Activated CD4-positive, CD25-positive, alpha-beta regulatory T cell treated with anti-CD3 and anti-CD28 coated beads, Interleukin-2, amount 50 U/mL, for 24 hours (primary cell): ENCODE data around the gene PCDHB9.
"Not testable (repeated sequence)": the region's sequence is repeated elsewhere in the genome, so short reads cannot be mapped to it uniquely, and the experiment has no call there.

Experiments used
- ATAC-seq, 2 donors: fragments of 150-1000 bp; cut with Tn5 transposase; one replicate each; pipeline ENCODE4 v1.10.0; 2021; ENCODE audit warnings: mild to moderate bottlenecking in 1 of 2, moderate library complexity in 1 of 2

Gene PCDHB9

GRCh38 chr5:141189131-141189530 is 2.2 kb downstream of the PCDHB9 start:
- ATAC-seq, result not testable (repeated sequence)

GRCh38 chr5:141192110-141192725 is 5.3 kb downstream of the PCDHB9 start, which contains the start of gene PCDHB10:
TSS of gene PCDHB10 (plus strand) at chr5:141192353. CDS start at chr5:141192553, 200 bp downstream.
- ATAC-seq, result no peak

DNA sequence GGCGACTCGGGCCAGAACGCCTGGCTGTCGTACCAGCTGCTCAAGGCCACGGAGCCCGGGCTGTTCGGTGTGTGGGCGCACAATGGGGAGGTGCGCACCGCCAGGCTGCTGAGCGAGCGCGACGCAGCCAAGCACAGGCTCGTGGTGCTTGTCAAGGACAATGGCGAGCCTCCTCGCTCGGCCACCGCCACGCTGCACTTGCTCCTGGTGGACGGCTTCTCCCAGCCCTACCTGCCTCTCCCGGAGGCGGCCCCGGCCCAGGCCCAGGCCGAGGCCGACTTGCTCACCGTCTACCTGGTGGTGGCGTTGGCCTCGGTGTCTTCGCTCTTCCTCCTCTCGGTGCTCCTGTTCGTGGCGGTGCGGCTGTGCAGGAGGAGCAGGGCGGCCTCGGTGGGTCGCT is 7.4 kb downstream of the PCDHB9 start:
- not testable (repeated sequence) for ATAC-seq

- ATAC-seq, result no peak
These were observed 9.4 kb downstream of the PCDHB9 start for GRCh38 chr5:141196363-141196762.

DNA sequence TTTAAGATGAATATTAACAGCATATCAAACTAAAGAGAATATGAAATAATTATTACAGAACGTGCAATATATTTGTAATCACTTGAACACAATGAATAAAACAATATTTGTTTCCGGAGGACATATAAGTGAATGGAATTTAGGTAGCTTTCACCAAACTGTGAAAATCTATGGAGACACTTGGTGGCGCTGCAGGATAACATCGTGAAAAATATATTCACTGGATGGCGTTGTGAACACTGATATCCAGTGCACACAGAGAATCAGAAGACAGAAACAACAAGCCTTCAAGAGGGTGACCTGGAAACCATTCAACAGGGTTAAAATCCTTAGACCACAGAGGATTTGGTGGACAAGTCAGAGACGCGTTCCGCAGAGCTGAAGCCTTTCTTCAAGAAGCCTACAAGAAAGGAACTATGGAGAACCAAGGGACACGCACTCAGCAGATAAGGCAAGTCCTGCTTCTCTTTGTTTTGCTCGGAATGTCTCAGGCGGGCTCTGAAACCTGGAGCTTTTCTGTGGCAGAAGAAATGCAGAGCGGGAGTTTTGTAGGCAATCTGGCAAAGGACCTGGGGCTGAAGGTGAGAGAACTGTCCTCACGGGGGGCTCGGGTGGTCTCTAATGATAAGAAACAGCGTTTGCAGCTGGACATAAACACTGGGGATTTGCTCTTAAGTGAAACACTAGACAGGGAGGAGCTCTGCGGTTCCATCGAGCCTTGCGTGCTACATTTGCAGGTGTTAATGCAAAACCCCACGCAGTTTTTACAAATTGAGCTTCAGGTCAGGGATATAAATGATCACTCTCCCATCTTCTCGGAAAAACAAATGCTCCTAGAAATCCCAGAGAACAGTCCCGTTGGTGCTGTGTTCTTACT is 12.6 kb downstream of the PCDHB9 start, which contains the start of gene PCDHB11:
Gene PCDHB11, plus strand, starts transcription at position 269 of the 877 bp plus-strand sequence. Its CDS starts 148 bp downstream, at position 417.
- ATAC-seq, result no peak

GRCh38 chr5:141201126-141201525 is 14.2 kb downstream of the PCDHB9 start:
- not testable (repeated sequence) for ATAC-seq

DNA sequence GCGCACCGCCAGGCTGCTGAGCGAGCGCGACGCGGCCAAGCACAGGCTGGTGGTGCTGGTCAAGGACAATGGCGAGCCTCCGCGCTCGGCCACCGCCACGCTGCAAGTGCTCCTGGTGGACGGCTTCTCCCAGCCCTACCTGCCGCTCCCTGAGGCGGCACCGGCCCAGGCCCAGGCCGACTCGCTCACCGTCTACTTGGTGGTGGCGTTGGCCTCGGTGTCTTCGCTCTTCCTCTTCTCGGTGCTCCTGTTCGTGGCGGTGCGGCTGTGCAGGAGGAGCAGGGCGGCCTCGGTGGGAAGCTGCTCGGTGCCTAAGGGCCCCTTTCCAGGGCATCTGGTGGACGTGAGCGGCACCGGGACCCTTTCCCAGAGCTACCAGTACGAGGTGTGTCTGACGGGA is 14.7 kb downstream of the PCDHB9 start:
- not testable (repeated sequence) for ATAC-seq

DNA sequence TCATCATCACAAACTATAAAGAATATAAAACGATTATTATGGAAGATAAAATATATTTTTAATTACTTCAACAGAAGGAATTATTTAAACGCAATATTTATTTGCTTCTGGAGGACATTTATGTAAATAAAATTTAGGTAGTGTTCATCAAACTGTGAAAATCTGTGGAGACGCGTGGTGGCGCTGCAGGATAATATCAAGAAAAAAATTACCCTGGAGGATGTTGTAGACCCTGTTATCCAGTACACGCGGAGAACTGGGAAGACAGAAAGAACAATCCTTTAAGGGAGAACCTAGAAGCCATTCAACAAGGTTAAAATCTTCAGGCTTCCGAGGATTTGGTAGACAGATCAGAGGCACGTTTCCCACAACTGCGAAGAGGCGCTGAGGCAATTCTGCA is 21.5 kb downstream of the PCDHB9 start, which contains the start of gene PCDHB12:
Gene PCDHB12, plus strand, starts transcription at position 242 of the 400 bp plus-strand sequence. CDS start 189 bp downstream, outside the sequence.
- no peak for ATAC-seq

GRCh38 chr5:141210281-141210680 is 23.3 kb downstream of the PCDHB9 start:
- not testable (repeated sequence) for ATAC-seq

- ATAC-seq, result not testable (repeated sequence)
These were observed 23.9 kb downstream of the PCDHB9 start for GRCh38 chr5:141210849-141211248.

- ATAC-seq, result not testable (repeated sequence)
These were observed 26.8 kb downstream of the PCDHB9 start, which contains the start of gene PCDHB13 for GRCh38 chr5:141213656-141214339. TSS of gene PCDHB13 (plus strand) at chr5:141213919. CDS start at chr5:141214124, 205 bp downstream.

- ATAC-seq, result not testable (repeated sequence)
These were observed 27.6 kb downstream of the PCDHB9 start for GRCh38 chr5:141214583-141214982.

- not testable (repeated sequence) for ATAC-seq
These were observed 28.5 kb downstream of the PCDHB9 start for GRCh38 chr5:141215504-141215903.

DNA sequence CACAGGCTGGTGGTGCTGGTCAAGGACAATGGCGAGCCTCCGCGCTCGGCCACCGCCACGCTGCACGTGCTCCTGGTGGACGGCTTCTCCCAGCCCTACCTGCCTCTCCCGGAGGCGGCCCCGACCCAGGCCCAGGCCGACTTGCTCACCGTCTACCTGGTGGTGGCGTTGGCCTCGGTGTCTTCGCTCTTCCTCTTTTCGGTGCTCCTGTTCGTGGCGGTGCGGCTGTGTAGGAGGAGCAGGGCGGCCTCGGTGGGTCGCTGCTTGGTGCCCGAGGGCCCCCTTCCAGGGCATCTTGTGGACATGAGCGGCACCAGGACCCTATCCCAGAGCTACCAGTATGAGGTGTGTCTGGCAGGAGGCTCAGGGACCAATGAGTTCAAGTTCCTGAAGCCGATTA is 29.1 kb downstream of the PCDHB9 start:
- ATAC-seq, result not testable (repeated sequence)

DNA sequence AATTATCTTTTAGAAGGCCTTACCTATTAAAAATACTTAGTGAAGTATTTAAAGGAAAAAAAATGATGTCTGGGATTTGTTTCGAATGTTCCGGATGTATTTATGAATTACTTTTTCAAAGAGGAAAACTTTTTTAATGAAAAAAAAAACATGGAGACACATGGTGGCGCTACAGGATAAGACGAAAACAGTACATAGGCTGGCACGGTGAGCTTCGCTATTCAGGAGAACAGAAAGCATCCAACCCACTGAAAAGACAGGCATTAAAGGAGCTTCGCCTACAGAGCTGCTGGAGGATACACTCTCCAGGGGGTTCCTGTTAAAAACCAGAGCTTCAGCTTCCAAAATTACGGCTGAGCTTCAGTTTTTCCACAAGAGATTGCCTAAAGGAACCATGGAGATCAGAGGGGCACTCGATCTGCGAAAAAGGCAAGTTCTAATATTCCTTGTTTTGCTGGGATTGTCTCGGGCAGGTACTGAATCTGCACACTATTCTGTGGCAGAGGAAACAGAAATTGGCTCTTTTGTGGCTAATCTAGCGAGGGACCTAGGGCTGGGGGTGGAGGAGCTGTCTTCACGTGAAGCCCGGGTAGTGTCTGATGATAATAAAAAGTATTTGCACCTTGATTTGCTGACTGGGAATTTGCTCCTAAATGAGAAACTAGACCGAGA is 36.3 kb downstream of the PCDHB9 start, which contains the start of gene PCDHB14:
Gene PCDHB14, plus strand, starts transcription at position 232 of the 672 bp plus-strand sequence. Its CDS starts 163 bp downstream, at position 395.
- ATAC-seq, result no peak

DNA sequence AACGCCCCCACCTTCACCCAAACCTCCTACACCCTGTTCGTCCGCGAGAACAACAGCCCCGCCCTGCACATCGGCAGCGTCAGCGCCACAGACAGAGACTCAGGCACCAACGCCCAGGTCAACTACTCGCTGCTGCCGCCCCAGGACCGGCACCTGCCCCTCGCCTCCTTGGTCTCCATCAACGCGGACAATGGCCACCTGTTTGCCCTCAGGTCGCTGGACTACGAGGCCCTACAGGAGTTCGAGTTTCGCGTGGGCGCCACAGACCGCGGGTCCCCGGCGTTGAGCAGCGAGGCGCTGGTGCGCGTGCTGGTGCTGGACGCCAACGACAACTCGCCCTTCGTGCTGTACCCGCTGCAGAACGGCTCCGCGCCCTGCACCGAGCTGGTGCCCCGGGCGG is 37.9 kb downstream of the PCDHB9 start:
- not testable (repeated sequence) for ATAC-seq

GRCh38 chr5:141225421-141225820 is 38.5 kb downstream of the PCDHB9 start:
- not testable (repeated sequence) for ATAC-seq

DNA sequence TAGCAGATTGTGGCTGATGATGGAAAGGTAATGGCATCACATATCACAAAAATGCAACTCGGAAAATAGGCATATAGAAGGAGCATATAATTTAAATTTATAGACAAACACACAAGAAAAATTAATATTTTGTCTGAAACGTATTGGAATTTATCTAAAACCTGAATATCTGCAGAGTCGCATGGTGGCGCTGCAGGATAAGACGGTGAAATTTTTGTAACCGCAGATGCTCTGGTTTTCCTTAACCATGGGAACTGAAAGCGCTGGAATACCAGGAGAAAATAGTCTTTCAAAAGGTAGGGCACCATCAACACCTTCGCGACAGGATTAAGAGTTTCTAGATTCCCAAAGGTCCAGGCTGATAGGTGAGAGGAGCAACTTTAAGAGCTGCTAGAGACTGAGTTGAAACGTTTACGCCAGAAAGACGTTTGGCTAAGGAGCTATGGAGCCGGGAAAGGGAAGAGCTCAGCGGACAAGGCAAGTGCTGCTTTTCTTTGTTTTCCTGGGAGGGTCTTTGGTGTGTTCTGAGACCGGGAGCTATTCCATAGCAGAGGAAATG is 47.2 kb downstream of the PCDHB9 start:
- no peak for ATAC-seq

DNA sequence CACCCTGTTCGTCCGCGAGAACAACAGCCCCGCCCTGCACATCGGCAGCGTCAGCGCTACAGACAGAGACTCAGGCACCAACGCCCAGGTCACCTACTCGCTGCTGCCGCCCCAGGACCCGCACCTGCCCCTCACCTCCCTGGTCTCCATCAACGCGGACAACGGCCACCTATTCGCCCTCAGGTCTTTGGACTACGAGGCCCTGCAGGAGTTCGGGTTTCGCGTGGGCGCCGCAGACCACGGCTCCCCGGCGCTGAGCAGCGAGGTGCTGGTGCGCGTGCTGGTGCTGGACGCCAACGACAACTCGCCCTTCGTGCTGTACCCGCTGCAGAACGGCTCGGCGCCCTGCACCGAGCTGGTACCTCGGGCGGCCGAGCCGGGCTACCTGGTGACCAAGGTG is 49.0 kb downstream of the PCDHB9 start:
- ATAC-seq, result not testable (repeated sequence)

GRCh38 chr5:141236516-141237313 is 49.8 kb downstream of the PCDHB9 start:
- no peak for ATAC-seq
